T-helper 1 cell (primary cell): Measurements from ENCODE around the gene SMCO4.
"Not testable (repeated sequence)": the region's sequence is repeated elsewhere in the genome, so short reads cannot be mapped to it uniquely, and the experiment has no call there.

ENCODE experiments used
- DNase-seq, 5 donors: peaks; one replicate each; pipeline ENCODE4 v3.0.0-alpha.2; 2012 to 2020

SMCO4 gene

DNA sequence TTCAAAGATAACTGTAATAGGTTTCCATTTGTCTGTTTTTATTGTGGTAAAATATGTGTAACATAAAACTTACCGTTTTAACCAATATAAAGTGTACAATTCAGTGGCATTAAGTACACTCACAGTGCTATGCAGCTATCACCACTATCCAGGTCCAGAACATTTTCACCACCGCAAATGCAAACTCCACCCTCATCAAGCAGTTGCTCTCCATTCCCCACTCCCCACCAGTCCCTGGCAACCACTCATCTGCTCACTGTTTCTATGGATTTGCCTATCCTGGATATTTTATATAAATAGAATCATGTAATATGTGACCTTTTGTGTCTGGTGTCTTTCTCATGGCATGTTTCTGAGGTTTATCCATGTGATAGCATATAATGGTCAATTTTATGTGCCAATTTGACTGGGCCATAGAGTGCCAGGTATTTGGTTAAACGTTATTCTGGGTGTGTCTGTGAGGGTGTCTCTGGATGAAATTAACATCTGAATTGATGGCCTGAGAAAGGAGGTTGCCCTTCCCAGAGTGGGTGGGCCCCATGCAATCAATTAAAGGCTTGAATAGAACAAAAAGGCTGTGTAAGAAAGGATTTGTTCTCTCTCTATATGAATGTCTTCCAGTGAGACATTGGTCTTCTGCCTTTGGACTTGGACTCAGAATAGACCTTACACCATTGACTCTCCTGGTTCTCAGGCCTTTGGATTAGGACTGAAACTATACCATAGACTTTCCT is 17.2 kb upstream of the SMCO4 start:
- no peak for DNase-seq

DNA sequence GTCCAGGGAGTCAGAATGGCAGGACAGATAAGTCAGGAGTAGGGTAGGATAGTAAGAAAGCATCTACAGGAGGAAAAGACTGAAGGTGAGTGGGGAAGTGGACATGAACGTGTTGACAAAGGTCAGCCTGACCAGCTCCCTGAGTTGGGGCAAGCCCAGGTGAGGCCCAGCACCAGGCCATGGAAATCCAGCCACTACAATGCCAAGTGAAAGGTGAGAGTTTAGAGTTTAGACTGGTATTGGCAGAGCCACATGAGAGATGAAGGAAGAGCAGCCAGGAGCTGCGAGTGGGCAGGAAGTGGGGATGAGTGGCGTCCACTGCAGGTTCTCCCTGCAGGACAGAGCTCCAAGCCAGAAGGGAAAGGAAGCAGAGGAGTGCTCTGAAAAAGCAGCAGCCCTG is 16.5 kb upstream of the SMCO4 start:
- DNase-seq: no peak

DNA sequence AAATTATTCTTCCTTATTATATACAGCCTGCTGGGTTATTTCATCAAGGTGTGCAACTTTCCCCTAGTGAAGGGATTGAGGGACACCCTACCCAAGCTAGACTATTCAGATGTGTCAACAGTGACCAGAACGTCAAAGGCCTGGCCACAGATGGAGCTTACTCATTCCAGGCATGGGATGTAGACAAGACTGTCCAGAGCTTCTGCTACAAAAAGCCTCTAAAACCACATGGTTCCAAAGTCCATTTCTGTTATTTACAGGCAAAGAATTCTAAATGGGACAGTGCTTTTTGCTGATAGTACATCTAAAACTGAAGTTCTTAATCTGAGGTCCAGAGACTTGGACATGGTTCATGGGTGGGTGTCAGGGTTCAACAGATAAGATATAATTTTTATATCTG is 9.7 kb upstream of the SMCO4 start:
- no peak for DNase-seq

DNA sequence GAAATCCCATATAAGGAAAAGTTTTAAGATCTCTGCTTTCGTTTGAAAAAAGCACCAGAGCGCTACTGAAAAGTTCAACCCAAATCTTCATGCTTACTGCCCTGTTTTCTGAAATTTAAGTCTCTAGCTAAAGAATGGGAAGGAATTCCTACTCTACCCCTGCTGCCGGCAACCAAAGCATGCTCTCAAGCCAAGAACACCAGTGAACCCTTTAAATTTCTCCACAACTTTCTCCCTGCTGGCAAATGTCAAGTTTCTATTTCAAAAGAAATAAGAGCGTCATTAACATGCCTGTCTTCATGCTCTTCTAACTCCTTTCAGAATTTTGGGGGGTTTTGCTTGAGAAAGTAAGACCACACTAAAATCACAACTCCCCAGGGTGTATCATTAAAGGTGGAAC is 6.8 kb upstream of the SMCO4 start:
- no peak for DNase-seq

DNA sequence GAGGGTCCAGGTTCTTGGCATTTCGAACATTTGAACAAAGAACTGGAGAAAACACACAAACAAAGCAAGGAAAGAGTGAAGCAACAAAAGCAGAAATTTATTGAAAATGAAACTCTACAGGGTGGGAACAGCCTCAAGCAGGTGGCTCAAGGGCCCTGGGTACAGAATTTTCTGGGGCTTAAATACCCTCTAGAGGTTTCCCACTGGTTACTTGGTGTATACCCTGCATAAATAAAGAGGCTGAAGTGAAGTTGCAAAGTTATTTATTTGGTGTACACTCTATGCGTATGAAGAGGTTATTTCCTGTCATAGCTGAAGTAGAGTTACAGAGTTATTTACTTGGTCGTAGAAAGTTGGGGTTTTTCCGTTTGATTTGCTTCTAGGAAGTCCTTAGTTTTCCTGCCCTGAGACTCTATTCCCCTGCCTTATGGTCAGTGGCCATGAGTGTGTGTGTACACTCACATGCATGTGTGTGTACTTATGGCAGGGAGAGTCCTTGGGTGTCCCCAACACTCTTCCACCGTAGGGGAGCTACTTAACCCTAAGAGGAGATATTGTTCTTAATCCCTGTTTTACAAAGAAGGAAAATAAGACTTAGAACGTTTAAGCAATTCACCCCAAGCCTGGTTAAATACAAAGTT is 5.6 kb upstream of the SMCO4 start:
- DNase-seq: no peak

DNA sequence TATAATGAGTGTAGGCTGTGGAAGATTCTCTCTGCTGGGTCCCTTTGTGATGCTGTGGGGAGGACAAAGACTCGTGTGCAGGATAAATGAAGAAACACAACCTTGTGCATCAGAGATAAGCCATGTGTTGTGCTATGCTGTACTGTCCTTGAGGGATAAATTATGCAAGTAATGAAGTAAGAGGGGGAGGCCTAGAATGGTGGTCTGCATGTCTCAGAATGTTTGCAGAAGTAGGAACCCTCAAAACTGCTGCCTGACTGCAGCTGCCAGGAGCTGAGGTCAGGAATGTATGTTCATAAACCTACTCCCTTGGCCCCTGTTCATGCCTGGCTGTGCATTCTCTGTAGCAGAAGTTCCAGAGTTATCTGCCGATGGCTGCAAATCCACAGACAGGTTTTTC is 4.6 kb upstream of the SMCO4 start:
- no peak for DNase-seq

DNA sequence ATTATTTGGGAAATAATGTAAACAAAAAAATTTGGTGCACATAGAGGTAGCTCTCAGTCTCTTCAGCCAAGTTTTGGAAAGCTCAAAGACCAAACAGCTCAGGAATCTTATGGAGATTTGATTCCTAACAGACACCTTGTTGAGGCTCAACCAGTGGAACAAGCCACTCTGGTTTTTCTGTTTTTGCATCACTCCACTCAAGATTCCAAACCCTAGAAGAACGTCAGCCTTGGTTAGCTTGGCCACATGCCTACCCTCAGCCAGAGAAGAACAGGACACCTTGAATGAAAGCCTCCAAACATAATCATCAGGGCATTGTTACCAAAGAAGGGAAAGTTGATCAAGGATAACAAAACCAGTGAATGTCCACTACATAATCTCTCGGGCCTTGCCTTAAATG is 3.8 kb upstream of the SMCO4 start:
- DNase-seq: no peak

DNA sequence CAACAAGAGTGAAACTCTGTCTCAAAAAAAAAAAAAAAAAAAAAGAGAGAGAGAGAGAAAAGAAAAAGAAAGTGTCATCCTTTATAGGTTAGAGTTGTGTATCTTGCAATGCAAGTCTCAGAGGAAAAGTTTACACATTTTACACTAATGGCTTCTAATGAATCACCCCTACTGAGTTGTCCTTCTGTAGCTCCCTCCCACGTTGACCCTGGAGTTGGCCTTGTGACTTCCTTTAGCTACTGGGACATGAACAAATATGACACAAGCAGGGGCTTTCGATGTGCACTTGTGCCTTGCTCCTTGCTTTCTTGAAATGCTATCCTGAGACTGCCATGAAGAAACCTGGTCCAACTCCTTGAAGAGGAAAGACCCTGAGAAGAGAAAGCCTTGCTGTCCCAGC is 2.4 kb upstream of the SMCO4 start:
- no peak for DNase-seq

DNA sequence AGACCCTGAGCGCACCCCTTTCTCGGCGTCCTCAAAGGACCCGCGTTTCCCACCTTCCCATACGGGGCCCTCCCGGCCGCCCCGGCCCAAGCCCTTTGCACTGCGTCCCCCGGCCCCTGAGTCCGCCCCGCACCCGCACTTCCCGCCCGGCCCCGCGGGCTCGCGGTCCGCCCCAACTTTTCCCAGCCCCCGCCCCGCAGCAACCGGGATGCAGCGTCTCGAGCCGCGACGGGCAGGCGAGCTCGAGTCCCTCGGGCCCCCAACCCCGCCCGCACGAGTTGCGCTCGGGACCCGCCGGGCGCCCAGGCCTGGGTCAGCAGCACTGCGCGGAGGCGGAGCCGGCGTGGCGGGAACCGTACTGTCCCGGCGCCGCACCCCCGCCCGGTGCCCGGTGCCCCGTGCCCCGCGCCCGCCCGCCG is 371 bp downstream of the SMCO4 start:
- no peak for DNase-seq

DNA sequence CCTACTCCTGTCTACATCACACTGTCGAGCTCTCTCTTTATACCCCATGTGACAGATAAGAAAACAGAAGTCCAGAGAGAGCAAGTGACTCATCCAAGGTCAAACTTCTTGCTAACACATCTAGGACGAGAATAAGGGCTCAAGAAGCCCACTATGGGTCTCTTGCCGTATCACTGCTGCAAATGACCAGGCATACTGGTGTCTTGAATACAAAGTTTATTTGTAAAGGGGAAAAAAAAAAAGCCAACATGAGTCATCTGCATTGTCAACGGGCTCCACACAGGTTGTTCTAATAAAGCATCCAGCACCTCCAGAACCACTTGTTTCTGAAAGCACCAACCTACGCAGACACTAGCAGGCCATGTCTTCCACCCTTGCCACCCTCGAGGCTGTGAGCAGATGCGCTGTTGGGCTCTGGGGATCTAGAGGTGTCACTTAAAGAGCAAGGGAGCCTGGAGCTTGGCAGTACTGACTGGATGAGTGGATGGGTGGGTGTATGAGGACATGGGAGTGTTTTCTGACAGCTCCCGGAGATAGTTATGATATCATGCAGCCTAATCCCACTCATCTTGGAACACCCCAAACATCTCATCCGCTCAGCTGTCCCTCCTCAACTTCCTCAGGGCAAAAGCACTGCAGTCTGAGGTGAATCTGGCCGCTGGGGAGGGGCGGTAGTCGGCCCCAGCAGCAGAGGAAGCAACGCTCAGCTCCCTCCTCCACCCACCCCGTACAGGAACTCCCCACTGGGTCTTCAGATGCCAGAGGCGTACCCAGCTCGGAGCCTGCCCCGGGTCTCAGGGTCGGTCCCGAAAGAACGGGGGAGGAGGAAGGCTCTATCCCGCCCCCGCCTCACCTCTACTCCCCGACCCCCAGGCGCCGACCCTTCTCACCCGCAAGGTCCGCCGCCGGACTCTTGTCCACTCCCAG is 1.0 kb downstream of the SMCO4 start:
- peak in 4 of 5 donors; percentile 9 to 62 (median 29) for DNase-seq

DNA sequence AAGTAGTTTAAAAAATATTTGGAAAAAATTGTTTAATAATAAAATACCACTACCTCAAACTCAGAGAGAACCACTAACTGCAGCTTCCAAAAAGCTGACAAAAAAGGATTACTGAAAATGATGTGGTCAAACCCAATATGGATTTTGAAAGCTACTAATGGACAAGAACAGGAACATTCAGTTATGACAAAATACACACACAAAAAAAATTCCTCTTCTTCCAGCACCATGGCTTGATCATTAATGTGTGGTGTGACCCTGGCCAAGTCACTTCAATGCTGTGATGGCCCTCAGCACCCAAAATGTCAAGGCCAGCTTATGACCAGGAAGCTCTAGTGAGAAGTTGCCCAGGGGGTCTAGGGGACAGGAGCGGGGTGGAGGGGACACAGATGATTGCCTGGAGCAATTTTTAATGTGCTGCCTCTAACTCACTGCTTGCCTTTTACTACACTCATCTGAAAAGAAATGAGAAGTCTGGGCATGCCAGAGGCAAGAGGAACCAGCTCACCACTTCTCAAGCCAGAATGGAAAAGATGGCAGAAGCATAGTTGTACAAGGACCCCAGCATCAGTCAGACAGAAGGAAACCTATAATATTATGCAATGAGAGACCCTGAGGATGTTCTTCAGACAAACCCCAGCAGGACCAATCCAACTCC is 2.2 kb downstream of the SMCO4 start:
- DNase-seq: no peak

DNA sequence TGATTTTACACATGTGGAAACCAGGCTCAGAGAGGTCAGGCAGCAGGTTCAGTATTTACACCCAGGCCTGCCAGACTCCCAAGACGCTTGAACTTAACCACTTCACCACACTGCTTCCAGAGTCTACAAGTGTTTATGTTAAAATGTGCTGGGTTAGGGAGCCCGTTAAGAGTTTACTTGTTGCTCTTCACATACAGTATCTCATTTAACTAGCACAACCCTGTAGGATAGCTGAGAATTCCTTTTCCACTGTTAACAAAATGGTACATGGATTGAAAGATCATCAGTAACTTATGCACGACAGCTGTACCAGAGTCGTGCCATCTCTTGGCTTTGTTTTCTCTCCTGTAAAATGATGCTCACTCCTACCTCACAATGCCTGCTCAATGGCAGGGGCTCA is 2.9 kb downstream of the SMCO4 start:
- DNase-seq: no peak

DNA sequence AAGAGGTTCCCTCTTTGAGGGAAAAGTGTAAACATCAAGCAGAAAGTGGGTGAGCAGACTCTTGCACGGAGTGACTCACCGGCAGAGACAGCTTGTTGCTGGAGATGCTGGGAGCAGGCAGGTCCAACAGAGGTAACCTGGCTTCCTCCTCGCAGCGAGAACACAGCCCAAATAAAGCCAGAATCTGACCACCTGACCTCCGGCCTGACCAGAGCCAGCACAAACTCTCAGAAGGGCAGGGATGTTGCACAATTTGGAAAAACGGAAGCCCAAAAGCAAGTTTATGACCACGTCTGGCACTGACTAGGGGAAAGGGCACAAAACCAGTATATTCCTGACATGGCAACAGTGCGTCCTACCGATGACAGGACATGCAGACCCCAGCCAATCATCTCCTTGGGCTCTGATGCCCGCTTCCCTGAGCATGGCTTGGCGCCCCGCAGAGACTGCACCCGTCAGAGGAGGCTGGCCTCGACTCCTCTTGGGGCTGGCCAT is 5.4 kb downstream of the SMCO4 start:
- no peak for DNase-seq

DNA sequence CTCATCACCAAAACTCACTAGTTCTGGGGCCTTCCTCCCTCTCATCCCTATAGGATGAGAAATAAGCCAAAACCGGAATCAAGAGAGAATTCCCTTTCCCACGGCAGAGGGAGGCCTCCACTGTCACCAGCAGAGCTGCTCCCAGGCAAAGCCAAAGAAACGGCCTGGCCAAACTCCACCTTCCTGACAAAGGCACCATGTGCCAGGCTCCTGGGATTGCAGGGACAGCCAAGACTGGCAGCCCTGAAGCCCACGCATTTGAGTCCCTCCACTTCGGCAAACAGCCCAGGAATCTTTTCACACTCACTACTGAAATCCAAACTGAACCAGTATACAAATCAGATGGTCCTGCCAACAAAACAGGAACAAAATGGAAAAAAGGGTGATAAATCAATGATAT is 6.1 kb downstream of the SMCO4 start:
- no peak for DNase-seq

DNA sequence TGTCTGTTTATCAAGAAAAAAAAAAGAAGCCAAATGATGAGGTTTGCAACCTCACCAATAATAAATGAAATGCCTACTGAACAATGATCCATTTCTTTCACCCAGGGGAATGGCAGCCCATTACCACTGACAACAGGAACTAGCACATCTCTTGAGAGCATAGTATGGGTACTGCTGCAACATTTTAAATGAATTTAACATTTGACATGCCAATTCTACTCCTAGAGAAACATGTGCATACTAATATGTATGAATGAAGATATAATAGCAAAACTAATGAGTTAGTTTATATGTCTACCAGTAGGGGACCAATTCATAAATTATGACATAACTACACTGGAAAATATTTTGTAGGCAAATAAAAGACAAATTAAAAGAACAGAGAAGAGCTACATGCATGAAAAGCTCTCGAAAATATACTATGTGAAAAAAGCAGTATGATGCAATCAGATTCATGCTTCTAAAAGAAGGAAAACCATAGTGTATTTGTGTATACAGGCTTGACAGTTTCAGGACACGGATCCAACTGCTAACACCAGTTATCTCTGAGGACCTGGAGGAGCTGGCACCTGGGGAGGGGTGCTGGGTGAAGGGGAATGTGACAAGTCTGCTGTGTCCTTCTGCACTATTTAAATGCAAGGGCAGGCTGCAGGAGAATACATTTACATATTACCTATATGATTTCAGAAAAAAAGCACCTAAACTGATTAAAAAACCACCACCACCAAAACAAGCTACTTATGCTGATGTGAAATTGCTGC is 6.9 kb downstream of the SMCO4 start:
- DNase-seq: no peak

DNA sequence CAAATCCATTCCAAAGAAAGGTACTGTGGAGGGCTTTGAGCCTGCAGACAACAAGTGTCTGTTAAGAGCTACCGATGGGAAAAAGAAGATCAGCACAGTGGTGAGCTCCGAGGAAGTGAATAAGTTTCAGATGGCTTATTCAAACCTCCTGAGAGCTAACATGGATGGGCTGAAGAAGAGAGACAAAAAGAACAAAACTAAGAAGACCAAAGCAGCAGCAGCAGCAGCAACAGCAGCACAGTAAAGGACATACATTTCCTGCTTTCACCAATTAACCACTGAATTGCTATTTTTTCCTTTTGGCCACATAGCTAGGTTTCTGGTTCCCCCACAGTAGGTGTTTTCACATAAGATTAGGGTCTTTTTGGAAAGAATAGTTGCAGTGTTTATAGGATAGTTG is 7.6 kb downstream of the SMCO4 start:
- not testable (repeated sequence) for DNase-seq

DNA sequence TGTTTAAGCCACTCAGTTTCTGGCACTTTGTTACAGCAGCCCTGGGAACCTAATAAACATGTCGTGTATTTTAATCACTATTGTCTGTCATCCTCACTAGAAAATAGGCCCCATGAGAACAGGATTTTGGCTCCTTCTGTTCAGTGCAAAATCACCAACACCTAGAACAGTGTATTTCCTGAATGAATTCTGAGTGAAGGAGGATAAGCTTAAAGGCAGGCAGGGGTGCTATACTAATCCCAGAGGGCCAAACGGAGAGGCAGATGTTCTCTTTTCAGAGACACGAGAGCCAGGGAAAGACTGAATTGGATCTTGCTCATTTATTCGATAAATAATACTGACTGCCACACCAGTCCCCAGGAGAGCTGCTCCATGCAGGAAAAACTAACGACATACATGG is 10.4 kb downstream of the SMCO4 start:
- no peak for DNase-seq

DNA sequence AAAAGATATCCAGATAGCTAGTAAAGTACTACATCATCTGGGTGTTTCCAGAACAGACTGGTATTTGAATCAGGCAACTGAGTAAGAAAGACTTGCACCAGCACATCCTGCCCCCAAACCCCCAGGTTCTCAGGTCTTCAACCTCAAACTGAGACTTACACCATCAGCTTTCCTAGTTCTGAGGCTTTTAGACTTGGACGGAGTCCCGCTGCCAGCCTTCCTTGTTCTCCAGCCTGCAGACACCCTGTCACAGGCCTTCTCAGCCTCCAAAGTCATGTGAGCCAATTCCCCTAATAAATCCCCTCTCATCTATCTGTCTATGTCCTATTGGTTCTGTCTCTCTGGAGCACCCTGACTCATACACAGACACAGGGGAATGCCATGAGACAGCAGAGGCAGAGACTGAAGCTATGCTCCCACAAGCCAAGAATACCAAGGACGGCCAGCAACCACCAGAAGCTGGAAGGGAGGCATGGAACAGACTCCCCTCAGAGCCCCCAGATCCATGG is 10.9 kb downstream of the SMCO4 start:
- peak in 1 of 5 donors; percentile 29 for DNase-seq

DNA sequence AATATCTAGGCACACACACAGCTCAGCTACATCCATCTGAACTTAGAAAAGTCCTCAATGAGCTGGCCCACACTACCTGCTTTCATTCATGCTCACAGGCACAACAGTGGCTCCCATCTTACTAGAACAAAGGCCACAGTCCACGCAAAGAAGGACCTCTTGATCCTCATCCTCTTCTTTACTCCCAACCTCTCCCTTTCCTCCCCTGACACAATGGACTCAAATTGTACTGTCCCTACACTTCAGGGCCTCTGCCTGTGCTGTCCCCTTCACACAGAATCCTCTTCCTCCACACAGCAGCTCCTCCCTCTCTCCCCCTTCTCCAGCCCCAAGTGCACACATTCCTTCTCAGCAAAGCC is 12.7 kb downstream of the SMCO4 start:
- DNase-seq: no peak

DNA sequence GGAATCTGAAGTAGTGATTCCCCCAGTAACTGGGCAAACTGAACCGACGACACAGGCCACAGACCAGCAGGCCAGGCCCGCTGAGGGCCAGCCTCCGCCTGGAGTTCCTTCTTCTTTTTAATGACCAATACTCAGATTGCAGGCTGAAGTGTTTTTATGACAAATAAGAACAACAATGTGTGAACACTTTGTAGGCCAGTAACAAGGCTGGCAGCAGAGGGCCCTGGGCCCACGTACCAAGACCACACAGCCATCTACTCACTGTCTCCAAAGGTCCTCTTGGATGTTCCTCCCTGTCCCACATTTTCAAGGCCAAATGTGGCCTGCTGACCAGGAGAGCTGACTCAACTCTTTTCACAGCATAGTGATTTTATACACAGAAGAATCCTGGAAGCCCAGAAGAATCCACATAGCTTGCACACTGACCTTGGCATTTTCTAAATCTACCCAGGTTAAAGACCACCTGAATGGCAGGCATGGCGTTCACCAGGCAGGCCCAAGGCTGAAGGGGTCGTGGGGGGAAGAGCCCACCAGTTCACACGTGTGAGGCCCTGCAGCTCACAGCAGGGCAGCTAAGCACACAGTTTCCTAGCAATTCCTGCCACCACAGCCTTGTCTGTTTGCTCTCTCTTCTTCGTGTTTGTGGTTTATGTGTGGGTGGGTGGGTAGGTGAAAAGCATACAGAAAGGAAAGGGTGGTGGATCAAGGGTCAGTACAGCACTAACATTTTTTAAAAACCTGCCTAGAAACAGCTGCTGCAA is 13.3 kb downstream of the SMCO4 start:
- DNase-seq: peak in 1 of 5 donors; percentile 40
